ENCODE results near the gene CAMK2B.

- TF ChIP-seq CTCF (conservative IDR thresholded peaks at IDR 0.05) (no peak), ZFX (IDR thresholded peaks at IDR 0.05) (no peak)
Measured at GRCh38 chr7:44257213-44257612, 68.2 kb downstream of the CAMK2B start.
